ENCODE measurements around the gene BMPER.

BMPER gene

DNA sequence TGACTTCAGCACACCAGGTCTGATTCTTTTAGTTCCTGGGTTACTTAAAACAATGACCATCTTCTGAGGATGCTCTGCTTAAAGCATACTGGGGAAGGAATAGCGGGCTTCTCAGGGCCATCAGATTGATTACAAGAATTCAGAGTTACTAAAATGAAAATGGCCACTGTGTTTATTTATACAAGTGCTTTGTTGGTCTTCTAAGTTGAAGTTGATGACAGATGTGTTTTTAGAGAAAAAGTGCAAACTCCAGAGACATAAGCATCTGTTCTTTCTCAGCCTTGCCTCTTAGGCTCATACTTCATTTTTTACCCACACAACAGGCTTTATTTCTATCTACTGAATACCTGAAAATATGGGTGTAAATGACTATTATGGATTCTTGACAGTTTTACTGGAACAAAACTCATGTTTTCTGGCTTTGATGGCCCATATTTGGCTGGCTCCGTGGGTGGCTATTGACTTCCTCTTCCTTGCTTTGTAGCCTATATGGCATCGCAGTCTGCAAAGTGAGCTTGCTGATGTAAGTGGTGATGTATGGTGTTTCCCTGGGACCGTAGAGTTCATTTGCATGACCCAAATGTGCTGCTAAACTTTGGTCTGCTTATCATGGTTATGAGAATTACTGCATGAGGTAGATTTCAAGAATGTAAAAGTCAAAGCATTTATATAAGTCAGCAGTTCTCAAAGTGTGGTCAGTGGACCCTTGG, 121.3 kb downstream of the BMPER start:
- DNase-seq (ENCODE audit: low spot score), result no peak

DNA sequence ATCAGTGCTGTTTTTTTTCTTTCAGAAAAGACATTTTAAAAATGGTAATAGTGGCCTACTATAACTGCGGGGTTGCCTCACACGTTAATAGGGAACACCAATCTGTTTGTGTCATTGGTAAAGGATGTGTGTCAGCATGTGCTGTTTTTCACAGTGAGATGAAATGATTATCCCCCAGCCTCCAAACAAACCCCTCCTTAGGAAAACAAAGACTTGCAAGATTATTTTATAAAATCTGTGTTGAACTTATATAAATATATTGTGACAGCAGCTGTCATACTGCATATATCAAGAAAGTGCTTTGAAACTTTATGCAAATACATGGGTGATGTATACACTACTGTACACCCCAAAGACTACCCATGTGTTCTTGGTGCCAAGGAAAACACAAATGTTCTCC, 125.8 kb downstream of the BMPER start:
- DNase-seq (ENCODE audit: low spot score), result no peak

GRCh38 chr7:34034728-34035127, 129.4 kb downstream of the BMPER start:
- DNase-seq (ENCODE audit: low spot score), result no peak

- no peak for DNase-seq (ENCODE audit: low spot score)
These were observed 130.9 kb downstream of the BMPER start for GRCh38 chr7:34036051-34036920.

GRCh38 chr7:34036972-34037792, 131.8 kb downstream of the BMPER start:
- DNase-seq (ENCODE audit: low spot score), result no peak

DNA sequence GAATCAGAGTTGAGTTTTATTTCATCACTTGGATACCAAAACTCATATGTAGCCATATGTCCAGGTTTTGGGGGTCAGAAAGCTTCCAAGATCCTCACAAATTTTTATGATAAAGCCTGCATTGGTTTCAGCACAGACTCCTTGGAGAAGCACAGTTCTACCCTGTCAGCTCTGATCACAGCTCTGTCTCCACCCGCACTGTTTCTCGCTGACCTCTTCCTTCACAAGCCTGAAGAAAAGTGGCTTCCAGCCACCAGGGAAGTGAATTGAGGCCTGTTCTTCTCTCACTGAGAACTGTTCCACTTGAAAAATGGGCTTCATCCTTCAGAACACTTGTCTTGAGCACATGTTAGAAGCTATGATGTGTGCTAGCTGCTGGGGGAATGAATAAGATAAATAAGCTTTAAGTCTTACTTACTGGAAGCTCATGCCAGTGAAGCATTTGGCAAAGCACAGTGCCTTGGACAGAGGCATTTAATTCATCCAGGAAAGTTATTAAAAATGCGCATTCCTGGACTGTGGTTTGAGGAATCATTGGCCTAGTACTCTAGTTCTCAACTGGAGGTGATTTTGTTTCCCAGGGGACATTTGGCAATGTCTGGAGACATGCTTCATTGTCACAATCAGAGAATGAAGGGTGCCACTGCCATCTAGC, 133.6 kb downstream of the BMPER start:
- no peak for DNase-seq (ENCODE audit: low spot score)

DNA sequence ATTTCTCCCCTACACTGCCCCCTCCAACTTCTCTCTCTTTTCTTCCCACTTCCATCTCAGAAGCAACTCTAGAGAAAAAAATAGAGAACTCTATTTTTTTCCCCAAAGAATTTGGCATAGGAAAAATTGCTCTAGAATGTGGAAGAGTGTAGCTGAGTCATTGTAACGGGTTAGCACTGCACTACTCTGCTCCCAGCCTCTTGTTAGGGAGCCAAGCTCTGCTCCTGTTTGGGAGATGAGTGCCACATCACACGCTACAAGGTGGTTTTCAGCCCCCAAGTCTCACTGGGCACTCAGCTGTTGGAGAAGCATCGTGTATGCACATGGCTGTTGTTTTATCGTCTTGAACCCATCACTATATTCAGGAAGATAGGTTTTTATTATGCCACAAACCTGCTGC, 136.4 kb downstream of the BMPER start:
- no peak for DNase-seq (ENCODE audit: low spot score)

DNA sequence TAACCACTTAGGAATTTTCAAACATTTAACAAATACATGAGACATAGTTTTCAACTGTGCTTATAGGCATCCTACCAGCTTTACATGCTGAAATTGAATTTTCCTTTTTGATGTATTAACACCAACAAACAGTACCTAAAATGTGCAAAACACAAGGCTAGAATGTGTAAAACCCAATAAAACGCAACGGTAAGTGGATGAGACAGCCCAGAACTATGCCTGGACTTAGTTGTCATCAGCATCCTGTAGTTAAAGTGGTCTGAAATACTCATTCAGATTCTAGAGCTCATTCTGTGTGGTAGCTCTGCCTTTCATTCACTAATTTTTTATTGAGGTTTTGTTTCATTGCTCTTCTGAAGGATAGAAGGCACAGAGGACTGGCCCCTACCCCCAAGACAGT, 137.1 kb downstream of the BMPER start:
- DNase-seq (ENCODE audit: low spot score), result no peak

GRCh38 chr7:34043461-34044305, 138.3 kb downstream of the BMPER start:
- DNase-seq (ENCODE audit: low spot score), result no peak

DNA sequence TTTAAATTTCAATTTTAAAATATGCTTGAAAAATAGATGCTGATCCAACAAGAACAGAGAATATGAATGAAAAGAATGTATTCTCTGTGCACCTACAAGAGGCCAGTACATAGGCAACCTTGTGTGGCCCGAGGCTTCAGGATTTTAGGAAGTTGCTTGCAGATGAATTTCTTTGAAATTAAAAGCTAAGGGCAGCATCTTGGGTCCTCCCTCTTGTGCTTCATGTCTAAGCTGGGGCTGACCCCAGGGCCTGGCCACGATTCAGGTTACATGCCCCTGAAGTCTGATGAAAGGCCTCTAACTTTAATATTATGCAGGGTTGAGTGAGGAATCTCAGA, 138.9 kb downstream of the BMPER start:
- DNase-seq (ENCODE audit: low spot score), result no peak

- no peak for DNase-seq (ENCODE audit: low spot score)
These were observed 139.5 kb downstream of the BMPER start for GRCh38 chr7:34044734-34045353.

DNA sequence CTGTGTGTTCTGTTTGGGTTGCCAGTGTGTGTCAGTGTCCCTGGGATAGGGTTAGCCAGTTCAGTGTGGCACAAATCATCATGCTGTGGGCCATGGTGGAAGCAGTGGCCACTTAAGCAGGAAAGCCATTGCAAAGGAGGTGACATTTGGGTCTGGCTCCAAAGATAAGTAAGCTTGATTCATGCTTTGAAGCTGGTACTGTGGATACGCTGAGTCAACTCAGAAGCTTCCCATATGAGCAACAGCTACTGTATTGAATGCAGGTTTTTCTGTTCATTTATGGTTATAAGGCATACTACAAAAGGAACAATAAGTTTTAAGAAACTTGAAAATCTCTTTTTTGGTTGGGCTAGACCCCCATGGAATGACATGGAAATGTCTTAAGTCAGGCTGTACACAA, 143.1 kb downstream of the BMPER start:
- DNase-seq (ENCODE audit: low spot score), result no peak

DNA sequence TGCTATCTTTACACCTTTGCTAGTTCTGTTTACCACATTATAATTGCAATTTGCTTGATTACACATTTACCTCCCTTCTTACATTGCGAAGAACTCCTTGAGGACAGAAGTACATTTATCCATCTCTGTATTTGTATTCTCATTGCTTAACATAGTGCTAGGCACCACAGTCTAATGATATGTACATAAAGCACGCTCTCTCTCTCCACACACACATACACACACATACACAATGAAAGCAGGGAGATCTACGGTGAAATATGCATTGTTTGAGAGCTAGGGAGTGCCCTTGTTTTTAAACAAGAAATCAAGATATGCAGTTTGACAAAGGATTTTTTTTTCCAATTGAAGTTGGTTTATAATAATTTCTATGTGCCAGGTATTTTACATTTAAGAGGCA, 148.7 kb downstream of the BMPER start:
- DNase-seq (ENCODE audit: low spot score), result no peak

- no peak for DNase-seq (ENCODE audit: low spot score)
These were observed 151.8 kb downstream of the BMPER start for GRCh38 chr7:34057136-34057535.

DNA sequence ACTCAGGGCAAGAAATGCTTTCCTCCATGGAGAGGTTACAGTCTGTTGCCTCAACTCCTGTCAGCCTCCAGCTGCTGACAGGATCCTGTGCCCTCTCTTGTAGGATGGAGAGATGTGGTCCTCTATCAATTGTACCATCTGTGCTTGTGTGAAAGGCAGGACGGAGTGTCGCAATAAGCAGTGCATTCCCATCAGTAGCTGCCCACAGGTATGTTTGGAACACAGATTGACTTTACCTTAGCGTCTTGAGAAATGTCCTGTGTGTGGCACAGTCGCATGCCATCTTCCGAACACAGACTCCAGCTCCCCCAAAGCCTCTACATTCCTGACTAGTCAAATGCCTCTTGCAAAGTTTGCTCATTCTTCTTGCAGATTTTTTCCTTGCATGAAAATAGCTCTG, 152.6 kb downstream of the BMPER start:
- DNase-seq (ENCODE audit: low spot score), result no peak

DNA sequence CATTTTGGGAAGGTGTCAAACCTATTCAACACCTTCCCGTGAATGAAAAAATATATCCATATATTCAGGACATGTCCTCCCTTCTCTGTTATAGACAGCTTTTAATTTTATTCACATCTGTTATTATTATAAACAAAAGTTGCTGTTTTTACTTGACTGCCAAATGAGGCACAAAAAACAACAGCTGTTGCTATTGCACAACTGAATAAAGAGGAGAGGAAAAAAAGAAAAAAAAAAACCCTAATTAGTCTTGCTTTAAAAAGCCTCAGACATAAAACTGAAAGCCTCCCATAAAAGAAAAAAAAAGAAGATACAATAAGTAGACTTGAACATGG, 153.4 kb downstream of the BMPER start:
- no peak for DNase-seq (ENCODE audit: low spot score)

DNA sequence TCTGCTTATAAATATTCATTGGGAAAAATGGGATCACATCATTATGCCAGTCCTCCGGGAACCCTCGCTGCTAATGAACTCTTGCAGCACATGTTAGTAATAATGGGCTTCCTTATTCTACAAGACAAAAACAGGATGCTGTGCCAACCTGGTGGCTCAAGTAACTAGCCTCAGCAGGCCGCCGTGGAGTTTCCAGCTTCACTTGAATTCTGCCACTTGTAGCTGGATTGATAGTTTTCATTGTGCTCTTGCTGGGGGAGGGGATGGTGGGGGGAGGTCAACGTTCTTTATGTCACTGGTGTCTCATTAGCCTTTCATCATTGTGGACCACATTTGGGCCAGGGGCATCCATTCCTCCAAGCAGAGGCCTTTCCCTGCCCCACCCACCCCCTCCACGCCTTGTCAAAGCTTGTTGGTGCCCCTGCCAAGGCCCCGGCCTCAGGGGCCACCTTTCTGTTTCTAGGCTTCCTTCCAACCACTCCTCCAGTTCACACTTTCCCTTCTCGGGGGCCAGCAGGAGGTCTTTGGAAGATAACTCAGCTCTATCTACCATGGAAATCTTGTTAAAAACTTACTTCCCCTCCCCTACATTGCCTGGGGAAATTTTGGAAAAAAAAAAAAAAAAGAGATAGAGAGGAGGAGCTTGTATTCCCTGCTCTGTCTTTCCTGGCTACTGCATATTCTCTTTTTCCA, 153.9 kb downstream of the BMPER start:
- no peak for DNase-seq (ENCODE audit: low spot score)

DNA sequence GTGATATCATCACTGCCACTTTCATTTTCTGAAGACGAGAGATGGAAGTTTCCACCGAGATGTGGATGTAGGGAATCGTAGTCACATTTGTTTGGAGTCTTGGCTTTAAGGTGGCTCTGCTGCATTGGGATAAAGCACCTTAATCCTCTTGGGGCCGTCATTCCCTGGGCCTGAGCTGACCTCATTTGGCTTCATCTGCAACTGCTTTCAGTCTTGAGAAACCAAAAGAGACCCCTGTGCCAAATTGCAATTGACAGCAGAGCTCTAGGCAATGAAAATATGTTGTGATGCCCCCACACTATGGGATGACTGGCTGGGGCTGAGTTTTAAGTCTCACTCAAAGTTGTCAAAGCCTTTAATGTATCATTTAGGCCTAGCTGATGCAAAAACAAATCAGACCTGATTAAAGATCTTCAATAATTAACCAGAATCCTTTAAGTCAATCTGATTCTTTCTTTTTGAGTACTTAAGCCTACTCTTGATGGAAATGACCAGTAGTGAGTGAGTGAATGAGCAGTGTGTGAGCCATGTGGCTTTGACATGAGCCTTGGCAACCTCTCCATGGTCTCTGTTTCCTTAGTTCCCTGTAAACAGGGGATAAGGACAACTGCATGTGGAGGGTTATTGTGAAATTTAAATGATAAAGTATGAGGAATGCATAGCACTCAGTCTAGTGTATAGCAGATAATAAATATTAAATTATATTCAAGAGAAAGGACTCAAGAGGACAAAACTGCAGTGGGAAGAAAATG, 155.0 kb downstream of the BMPER start:
- DNase-seq (ENCODE audit: low spot score), result no peak

- DNase-seq (ENCODE audit: low spot score), result no peak
These were observed 155.8 kb downstream of the BMPER start for GRCh38 chr7:34061149-34061548.

GRCh38 chr7:34062341-34062740, 157.0 kb downstream of the BMPER start:
- no peak for DNase-seq (ENCODE audit: low spot score)

Measured in CD4-positive, alpha-beta T cell treated with Interleukin-2 at 100 ng/mL for 4 hours (primary cell).